Activated T-cell treated with anti-CD3 and anti-CD28 coated beads, Interleukin-2, amount 50 U/mL, for 4 hours (primary cell): ENCODE results near the gene FYN. TPM values are rescaled to one million over a fixed set of nuclear protein-coding genes. Genes with fewer than 3 reads are reported as not detected.
A peak's percentile ranks its signal among the peaks of the same experiment; 100 is the strongest.

Experiments
- ATAC-seq, 2 donors: fragments of 200-7000 bp; cut with Tn5 transposase; one replicate each; pipeline ENCODE4 v1.10.0; 2021
- DNase-seq: peaks from one replicate; pipeline ENCODE4 v3.0.0-alpha.2; 2020
- H3K27me3 Mint-ChIP-seq: one replicate; pipeline ENCODE4 v1.8.0; 2021; ENCODE audit warnings: low read depth, mixed read lengths
- H3K36me3 Mint-ChIP-seq: one replicate; pipeline ENCODE4 v1.8.0; 2022; ENCODE audit warnings: mixed read lengths; ENCODE audit not compliant: insufficient read depth
- H3K4me1 Mint-ChIP-seq: one replicate; pipeline ENCODE4 v1.8.0; 2021; ENCODE audit warnings: low read depth, mixed read lengths
- H3K4me3 Mint-ChIP-seq: one replicate; pipeline ENCODE4 v1.8.0; 2021; ENCODE audit warnings: mild to moderate bottlenecking, moderate library complexity, mixed read lengths
- H3K9me3 Mint-ChIP-seq: one replicate; pipeline ENCODE4 v1.8.0; 2021; ENCODE audit warnings: mixed read lengths
- total RNA-seq, 3 donors: library from RNA; stranded (reverse); gene quantifications; one replicate each; pipeline ENCODE4 v1.2.1, GENCODE V29; 2021

Gene FYN
- total RNA-seq, 3 donors from 2014 or later: 481 to 505 (median 485) TPM

GRCh38 chr6:111757342-111757741, 115.9 kb downstream of the FYN start:
- peaks cover 52% of the 10 kb centered on the region for H3K36me3 Mint-ChIP-seq
- no peak for ATAC-seq
- no peaks in the 10 kb centered on the region for H3K27me3 Mint-ChIP-seq
- H3K4me3 Mint-ChIP-seq: peak overlapping the region; percentile 88
- no peak for DNase-seq
- peaks cover 91% of the 10 kb centered on the region for H3K4me1 Mint-ChIP-seq
- no peaks in the 10 kb centered on the region for H3K9me3 Mint-ChIP-seq

DNA sequence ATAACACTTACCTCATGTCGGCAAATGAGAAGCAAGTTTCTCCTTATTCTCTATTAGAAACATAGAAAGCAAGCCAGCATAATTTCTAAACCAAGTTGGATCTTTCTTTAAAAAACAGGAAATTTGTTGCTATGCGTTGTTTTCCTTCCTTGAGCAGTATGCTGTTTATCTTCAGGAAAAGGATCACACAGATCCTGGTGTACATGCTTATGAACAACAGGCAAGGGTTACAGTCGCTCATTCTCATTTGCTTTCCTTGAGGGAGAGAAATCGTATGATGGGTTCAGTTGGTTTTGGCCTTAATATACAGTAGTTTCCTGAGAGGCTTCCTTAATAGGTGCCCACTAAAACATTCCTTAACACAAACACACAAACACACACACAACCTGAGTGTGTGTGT, 118.8 kb downstream of the FYN start:
- H3K4me3 Mint-ChIP-seq: peak overlapping the region; percentile 82
- peaks cover 53% of the 10 kb centered on the region for H3K36me3 Mint-ChIP-seq
- DNase-seq (no peak), ATAC-seq (no peak)
- H3K4me1 Mint-ChIP-seq: peaks cover 87% of the 10 kb centered on the region
- H3K9me3 Mint-ChIP-seq: no peaks in the 10 kb centered on the region
- no peaks in the 10 kb centered on the region for H3K27me3 Mint-ChIP-seq

- Mint-ChIP-seq H3K9me3 (no peaks in the 10 kb centered on the region), H3K4me3 (peak overlapping the region; percentile 82), H3K27me3 (no peaks in the 10 kb centered on the region), H3K4me1 (peaks cover 88% of the 10 kb centered on the region), H3K36me3 (peaks cover 53% of the 10 kb centered on the region)
- ATAC-seq (no peak), DNase-seq (no peak)
Observed at GRCh38 chr6:111753573-111753972, 119.7 kb downstream of the FYN start.

- ATAC-seq (no peak), DNase-seq (no peak)
- Mint-ChIP-seq H3K9me3 (no peaks in the 10 kb centered on the region), H3K27me3 (no peaks in the 10 kb centered on the region), H3K4me3 (peak overlapping the region; percentile 41), H3K36me3 (peaks cover 56% of the 10 kb centered on the region), H3K4me1 (peaks cover 88% of the 10 kb centered on the region)
Observed at GRCh38 chr6:111752476-111752875, 120.8 kb downstream of the FYN start.

GRCh38 chr6:111750753-111751673, 122.2 kb downstream of the FYN start:
- H3K4me3 Mint-ChIP-seq: peak overlapping the region; percentile 49
- peaks cover 58% of the 10 kb centered on the region for H3K36me3 Mint-ChIP-seq
- no peaks in the 10 kb centered on the region for H3K9me3 Mint-ChIP-seq
- peak; percentile 84 to 86 for ATAC-seq
- DNase-seq: no peak
- peaks cover 95% of the 10 kb centered on the region for H3K4me1 Mint-ChIP-seq
- H3K27me3 Mint-ChIP-seq: no peaks in the 10 kb centered on the region

DNA sequence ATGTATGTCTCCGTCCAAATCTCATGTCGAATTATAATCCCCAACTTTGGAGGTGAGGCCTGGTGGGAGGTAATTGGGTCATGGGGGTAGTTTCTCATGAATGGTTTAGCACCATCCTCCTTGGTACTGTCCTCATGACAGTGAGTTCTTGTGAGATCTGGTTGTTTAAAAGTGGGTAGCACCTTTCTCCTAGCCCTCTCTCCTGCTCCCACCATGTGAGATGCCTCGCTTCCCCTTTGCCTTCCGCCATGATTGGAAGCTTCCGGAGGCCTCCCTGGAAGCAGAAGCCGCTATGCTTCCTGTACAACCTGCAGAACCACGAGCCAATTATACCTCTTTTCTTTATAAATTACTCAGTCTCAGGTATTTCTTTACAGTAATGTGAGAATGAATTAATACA, 123.1 kb downstream of the FYN start:
- Mint-ChIP-seq H3K4me3 (peak overlapping the region; percentile 49), H3K36me3 (peaks cover 61% of the 10 kb centered on the region), H3K27me3 (no peaks in the 10 kb centered on the region), H3K4me1 (peaks cover 95% of the 10 kb centered on the region), H3K9me3 (no peaks in the 10 kb centered on the region)
- DNase-seq (no peak), ATAC-seq (no peak)

GRCh38 chr6:111748231-111748647, 125.0 kb downstream of the FYN start:
- DNase-seq: no peak

GRCh38 chr6:111747829-111748228, 125.4 kb downstream of the FYN start:
- peak overlapping the region; percentile 39 for H3K4me3 Mint-ChIP-seq
- H3K36me3 Mint-ChIP-seq: peaks cover 57% of the 10 kb centered on the region

More at GRCh38 chr6:111748231-111748647, 125.0 kb downstream of the FYN start:
- Mint-ChIP-seq H3K4me1 (peaks cover 94% of the 10 kb centered on the region), H3K4me3 (peak overlapping the region; percentile 39), H3K27me3 (no peaks in the 10 kb centered on the region), H3K9me3 (no peaks in the 10 kb centered on the region), H3K36me3 (peaks cover 60% of the 10 kb centered on the region)
- ATAC-seq: no peak

DNA sequence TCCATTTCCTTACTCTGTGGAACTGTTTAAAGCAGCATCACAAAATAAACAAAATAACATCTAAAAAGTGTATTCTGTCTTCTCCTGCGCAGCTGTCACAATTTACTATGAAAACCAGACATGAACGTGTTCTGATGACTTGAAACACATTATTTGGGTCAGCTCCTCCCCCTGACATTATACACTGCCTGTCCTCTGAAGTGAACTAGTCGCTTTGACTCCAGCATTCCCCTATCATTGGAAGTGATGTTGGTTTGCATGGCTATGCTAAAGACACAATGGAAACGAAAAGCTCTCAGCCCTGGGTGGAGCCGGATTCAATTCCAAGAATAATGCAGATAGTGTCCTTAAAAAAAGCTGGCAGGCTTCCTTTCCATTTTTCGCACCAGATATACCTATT, 125.9 kb downstream of the FYN start:
- no peaks in the 10 kb centered on the region for H3K27me3 Mint-ChIP-seq
- no peak for DNase-seq

More at GRCh38 chr6:111747829-111748228, 125.4 kb downstream of the FYN start:
- DNase-seq (no peak), ATAC-seq (no peak)
- Mint-ChIP-seq H3K27me3 (no peaks in the 10 kb centered on the region), H3K9me3 (no peaks in the 10 kb centered on the region), H3K4me1 (peaks cover 94% of the 10 kb centered on the region)

GRCh38 chr6:111746983-111747382, 126.3 kb downstream of the FYN start:
- H3K4me1 Mint-ChIP-seq: peaks cover 93% of the 10 kb centered on the region
- no peak for DNase-seq
- ATAC-seq: no peak
- no peaks in the 10 kb centered on the region for H3K27me3 Mint-ChIP-seq
- H3K9me3 Mint-ChIP-seq: no peaks in the 10 kb centered on the region
- H3K4me3 Mint-ChIP-seq: no peak overlapping the region
- peaks cover 58% of the 10 kb centered on the region for H3K36me3 Mint-ChIP-seq

More for the DNA sequence above, 125.9 kb downstream of the FYN start:
- Mint-ChIP-seq H3K9me3 (no peaks in the 10 kb centered on the region), H3K4me1 (peaks cover 93% of the 10 kb centered on the region), H3K4me3 (peak overlapping the region; percentile 39), H3K36me3 (peaks cover 58% of the 10 kb centered on the region)
- no peak for ATAC-seq

- Mint-ChIP-seq H3K9me3 (no peaks in the 10 kb centered on the region), H3K36me3 (peaks cover 66% of the 10 kb centered on the region), H3K27me3 (no peaks in the 10 kb centered on the region), H3K4me3 (peak overlapping the region; percentile 22), H3K4me1 (peaks cover 93% of the 10 kb centered on the region)
- DNase-seq (no peak), ATAC-seq (no peak)
Observed at GRCh38 chr6:111745636-111746035, 127.6 kb downstream of the FYN start.

- peaks cover 66% of the 10 kb centered on the region for H3K36me3 Mint-ChIP-seq
- H3K4me1 Mint-ChIP-seq: peaks cover 93% of the 10 kb centered on the region
- H3K4me3 Mint-ChIP-seq: no peak overlapping the region
- H3K9me3 Mint-ChIP-seq: no peaks in the 10 kb centered on the region
- no peaks in the 10 kb centered on the region for H3K27me3 Mint-ChIP-seq
- ATAC-seq (no peak), DNase-seq (no peak)
Observed at GRCh38 chr6:111745186-111745585, 128.1 kb downstream of the FYN start.

GRCh38 chr6:111743862-111744692, 129.2 kb downstream of the FYN start:
- Mint-ChIP-seq H3K36me3 (peaks cover 66% of the 10 kb centered on the region), H3K4me1 (peaks cover 95% of the 10 kb centered on the region), H3K4me3 (no peak overlapping the region), H3K9me3 (no peaks in the 10 kb centered on the region), H3K27me3 (no peaks in the 10 kb centered on the region)
- no peak for ATAC-seq
- DNase-seq: no peak

GRCh38 chr6:111743360-111743759, 129.9 kb downstream of the FYN start:
- Mint-ChIP-seq H3K9me3 (no peaks in the 10 kb centered on the region), H3K27me3 (no peaks in the 10 kb centered on the region), H3K4me1 (peaks cover 96% of the 10 kb centered on the region), H3K36me3 (peaks cover 65% of the 10 kb centered on the region), H3K4me3 (no peak overlapping the region)
- no peak for DNase-seq
- no peak for ATAC-seq
